NCI-H748 treated with DMSO at 0.1 percent for 48 hours (cell line): Measurements from ENCODE around the gene KIF5C.
"Not testable (repeated sequence)": the region's sequence is repeated elsewhere in the genome, so short reads cannot be mapped to it uniquely, and the experiment has no call there.

ENCODE experiments used
- DNase-seq: peaks from one replicate; lab custom pipeline; 2025; lab: John Stamatoyannopoulos, UW

KIF5C gene

GRCh38 chr2:148874868-148875341 lies at the start of gene KIF5C:
TSS of gene KIF5C (plus strand) at chr2:148875227. CDS start at chr2:148875618, 391 bp downstream.
- peak; percentile 78 for DNase-seq

GRCh38 chr2:148826791-148827190 lies 48.2 kb upstream of the KIF5C start:
- no peak for DNase-seq

GRCh38 chr2:148828941-148829340 lies 46.1 kb upstream of the KIF5C start:
- no peak for DNase-seq

- no peak for DNase-seq
These were observed 45.4 kb upstream of the KIF5C start for GRCh38 chr2:148829618-148830017.

GRCh38 chr2:148832637-148833036 lies 42.4 kb upstream of the KIF5C start:
- DNase-seq, result no peak

GRCh38 chr2:148842050-148842449 lies 33.0 kb upstream of the KIF5C start:
- DNase-seq, result peak; percentile 25

GRCh38 chr2:148848146-148848545 lies 26.9 kb upstream of the KIF5C start:
- no peak for DNase-seq

- no peak for DNase-seq
These were observed 21.6 kb upstream of the KIF5C start for GRCh38 chr2:148853458-148853857.

GRCh38 chr2:148860037-148860436 lies 15.0 kb upstream of the KIF5C start:
- no peak for DNase-seq

GRCh38 chr2:148861367-148861766 lies 13.7 kb upstream of the KIF5C start:
- DNase-seq, result no peak

GRCh38 chr2:148862478-148862877 lies 12.5 kb upstream of the KIF5C start:
- DNase-seq, result not testable (repeated sequence)

GRCh38 chr2:148865512-148865911 lies 9.5 kb upstream of the KIF5C start:
- DNase-seq, result no peak

- no peak for DNase-seq
These were observed 8.9 kb upstream of the KIF5C start for GRCh38 chr2:148866091-148866490.

GRCh38 chr2:148867079-148867769 lies 7.8 kb upstream of the KIF5C start:
- DNase-seq, result no peak

GRCh38 chr2:148875387-148876051 lies 492 bp downstream of the KIF5C start:
- DNase-seq, result no peak

- peak; percentile 36 for DNase-seq
These were observed 1.2 kb downstream of the KIF5C start for GRCh38 chr2:148876202-148876594.

GRCh38 chr2:148876595-148877402 lies 1.8 kb downstream of the KIF5C start:
- peak; percentile 97 for DNase-seq

- no peak for DNase-seq
These were observed 2.3 kb downstream of the KIF5C start for GRCh38 chr2:148877403-148877740.

- no peak for DNase-seq
These were observed 5.6 kb downstream of the KIF5C start for GRCh38 chr2:148880636-148881035.

- no peak for DNase-seq
These were observed 7.0 kb downstream of the KIF5C start for GRCh38 chr2:148882051-148882450.

- no peak for DNase-seq
These were observed 10.2 kb downstream of the KIF5C start for GRCh38 chr2:148885209-148885608.

- DNase-seq, result no peak
These were observed 11.0 kb downstream of the KIF5C start for GRCh38 chr2:148885988-148886387.
